Measurements from ENCODE around the gene RPLP2.

- TF ChIP-seq POLR2A (IDR thresholded peaks at IDR 0.05; ENCODE audit: low read length) (no peak), GATA1 (IDR thresholded peaks at IDR 0.05; ENCODE audit: low read depth, low read length) (no peak)
Observed at GRCh38 chr11:849104-849824, 39.5 kb downstream of the RPLP2 start.
